Suppressor macrophage treated with lipopolysaccharide for 4 hours (primary cell): ENCODE measurements around the gene TAF11L4.
"Not testable (repeated sequence)": the region's sequence is repeated elsewhere in the genome, so short reads cannot be mapped to it uniquely, and the experiment has no call there.

Experiments used
- DNase-seq: peaks from one replicate; pipeline ENCODE4 v3.0.0-alpha.2; 2020

TAF11L4 gene

GRCh38 chr5:17521501-17521900 is at the start of gene TAF11L4:
Gene TAF11L4 (plus strand): TSS chr5:17521801.
- not testable (repeated sequence) for DNase-seq

DNA sequence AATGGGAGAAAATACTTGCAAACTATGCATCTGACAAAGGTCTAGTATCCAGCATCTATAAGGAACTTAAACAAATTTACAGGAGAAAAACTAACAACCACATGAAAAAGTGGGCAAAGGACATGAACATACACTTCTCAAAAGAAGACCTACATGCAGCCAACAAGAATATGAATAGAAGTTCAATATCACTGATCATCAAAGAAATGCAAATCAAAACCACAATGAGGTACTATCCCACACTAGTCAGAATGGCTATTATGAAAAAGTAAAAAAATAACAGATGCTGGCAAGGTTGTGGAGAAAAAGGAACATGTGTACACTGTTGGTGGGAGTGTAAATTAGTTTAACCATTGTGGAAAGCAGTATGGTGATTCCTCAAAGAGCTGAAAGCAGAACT is 46.5 kb upstream of the TAF11L4 start:
- not testable (repeated sequence) for DNase-seq

- no peak for DNase-seq
Observed at GRCh38 chr5:17477043-17477442, 44.6 kb upstream of the TAF11L4 start.

DNA sequence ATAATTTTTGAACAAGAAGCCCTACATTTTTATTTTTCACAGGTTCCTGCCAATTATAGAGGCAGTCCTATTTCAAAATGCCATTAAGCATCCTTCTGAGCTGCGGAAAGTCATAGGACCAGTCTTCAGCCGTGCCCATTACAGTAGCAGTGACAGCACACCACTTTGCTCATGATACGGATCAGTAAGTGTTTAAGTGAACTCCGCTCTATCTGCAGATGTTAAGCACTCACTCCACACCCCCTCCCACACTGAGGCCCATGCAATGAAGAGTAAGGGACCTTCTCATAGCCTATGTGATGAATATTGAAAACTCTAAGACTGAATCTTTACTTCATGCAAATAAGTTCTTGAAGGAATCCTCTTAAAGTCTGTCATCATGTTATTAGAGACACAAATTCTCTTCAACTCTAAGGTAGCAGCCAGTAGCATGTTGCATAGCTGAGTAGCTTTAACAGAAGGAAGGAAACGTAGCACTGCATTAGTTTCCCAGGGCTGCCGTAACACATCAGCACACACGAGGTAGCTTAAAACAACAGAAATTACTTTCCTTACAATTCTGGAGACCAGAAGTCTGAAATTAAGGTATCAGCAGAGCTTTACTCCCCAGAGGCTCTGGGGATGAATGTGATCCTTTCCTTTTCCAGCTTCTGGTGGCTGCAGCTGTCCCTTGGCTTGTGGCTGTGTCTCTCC is 43.9 kb upstream of the TAF11L4 start:
- no peak for DNase-seq

DNA sequence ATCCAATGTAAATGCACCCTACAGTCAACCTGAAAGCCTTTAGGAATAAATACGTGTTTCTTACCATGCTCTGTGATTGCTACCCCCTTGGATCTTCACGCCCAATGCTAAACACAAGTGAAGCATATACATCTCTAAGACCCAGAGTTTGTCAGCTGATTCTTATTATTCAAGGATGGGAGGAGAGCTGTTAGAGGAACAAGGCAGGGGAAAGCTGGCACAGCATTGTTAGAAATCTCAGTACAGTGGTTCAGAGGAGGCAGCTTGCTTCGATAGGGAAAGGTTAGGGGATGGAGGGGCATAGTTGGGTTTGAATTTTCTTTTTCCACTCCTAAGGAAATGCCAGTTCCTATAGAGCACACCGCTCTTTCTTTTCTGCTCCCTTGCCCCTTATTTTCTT is 40.2 kb upstream of the TAF11L4 start:
- DNase-seq: no peak

DNA sequence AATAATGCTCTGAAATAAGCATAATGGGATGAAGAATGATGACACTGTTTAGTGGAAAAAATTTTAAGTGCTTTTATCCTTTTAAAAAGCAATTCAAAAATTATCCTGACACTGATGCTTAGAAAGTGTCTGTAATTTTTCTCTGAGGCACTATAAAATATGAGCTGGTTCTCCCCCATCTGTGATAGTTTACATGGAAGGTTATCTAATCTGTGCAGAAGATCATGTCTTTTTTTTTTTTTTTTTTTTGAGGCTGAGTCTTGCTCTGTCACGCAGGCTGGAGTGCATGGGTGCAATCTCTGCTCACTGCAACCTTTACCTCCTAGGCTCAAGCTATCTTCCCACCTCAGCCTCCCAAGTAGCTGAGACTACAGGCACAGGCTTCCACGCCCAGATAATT is 38.8 kb upstream of the TAF11L4 start:
- DNase-seq: no peak

DNA sequence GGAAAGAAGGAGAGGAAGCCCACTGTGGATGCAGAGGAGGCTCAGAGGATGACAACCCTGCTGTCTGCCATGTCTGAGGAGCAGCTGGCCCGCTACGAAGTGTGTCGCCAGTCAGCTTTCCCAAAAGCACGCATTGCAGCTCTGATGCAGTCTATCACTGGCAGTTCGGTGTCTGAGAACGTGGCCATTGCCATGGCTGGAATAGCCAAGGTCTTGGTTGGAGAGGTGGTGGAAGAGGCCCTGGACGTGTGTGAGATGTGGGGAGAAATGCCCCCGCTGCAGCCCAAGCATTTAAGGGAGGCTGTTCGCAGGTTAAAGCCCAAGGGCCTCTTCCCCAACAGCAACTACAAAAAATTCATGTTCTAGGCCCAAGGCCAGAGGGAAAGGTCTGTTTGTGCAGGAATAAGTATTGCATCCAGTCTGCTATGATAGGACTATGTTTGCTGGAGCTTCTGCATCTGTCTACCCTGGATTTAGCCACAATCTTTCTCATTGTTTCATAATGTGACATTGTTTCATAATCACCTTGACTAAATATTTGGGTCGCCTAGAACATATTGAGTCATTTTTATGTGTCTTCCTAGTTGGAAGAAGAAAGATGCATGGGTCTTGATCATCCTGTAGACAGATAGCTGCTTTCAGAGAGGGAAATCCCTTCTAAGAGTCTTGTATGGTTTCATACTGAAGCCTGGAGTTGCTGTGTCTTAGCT is 35.0 kb upstream of the TAF11L4 start:
- peak; percentile 3 for DNase-seq

DNA sequence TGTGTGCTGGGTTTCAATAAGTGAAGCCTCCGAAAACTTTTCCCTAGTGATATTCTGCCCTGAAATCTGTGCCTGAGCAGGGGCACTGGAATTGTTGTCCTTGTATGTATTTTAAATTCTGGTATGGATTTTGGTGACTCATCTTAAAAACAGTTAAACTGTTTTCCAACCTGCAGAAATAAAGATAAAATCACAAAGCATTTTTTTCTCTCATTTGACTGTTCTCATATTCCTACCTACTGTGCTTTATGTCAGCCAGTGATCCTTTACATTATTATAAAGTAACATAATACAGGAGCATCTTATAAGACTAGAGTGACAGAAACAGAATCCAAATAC is 34.5 kb upstream of the TAF11L4 start:
- DNase-seq: no peak

- not testable (repeated sequence) for DNase-seq
Observed at GRCh38 chr5:17491257-17491656, 30.3 kb upstream of the TAF11L4 start.

GRCh38 chr5:17492770-17493169 is 28.8 kb upstream of the TAF11L4 start:
- DNase-seq: no peak

- DNase-seq: no peak
Observed at GRCh38 chr5:17497446-17497845, 24.2 kb upstream of the TAF11L4 start.

DNA sequence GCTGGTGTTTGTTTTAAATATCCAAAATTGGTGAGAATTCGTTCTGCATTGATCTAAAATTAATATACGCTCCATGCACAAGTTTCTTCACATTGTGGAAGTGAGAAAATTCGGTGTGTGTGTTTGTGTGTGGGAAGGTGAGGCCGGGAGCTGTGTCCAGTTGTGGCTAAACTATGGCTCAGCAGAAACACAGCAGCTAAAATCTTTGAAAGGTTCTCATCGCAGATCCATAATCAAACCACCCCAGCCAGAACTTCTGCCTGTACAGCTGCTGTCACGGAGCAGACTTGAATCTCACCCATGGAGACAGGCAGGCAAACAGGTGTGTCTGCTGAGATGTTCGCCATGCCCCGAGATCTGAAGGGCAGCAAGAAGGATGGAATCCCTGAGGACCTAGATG is 23.7 kb upstream of the TAF11L4 start, which contains the start of gene TAF11L2:
TSS of gene TAF11L2 (plus strand) at position 301 of the 400 bp plus-strand sequence.
- not testable (repeated sequence) for DNase-seq

- DNase-seq: no peak
Observed at GRCh38 chr5:17511775-17512325, 9.8 kb upstream of the TAF11L4 start.

DNA sequence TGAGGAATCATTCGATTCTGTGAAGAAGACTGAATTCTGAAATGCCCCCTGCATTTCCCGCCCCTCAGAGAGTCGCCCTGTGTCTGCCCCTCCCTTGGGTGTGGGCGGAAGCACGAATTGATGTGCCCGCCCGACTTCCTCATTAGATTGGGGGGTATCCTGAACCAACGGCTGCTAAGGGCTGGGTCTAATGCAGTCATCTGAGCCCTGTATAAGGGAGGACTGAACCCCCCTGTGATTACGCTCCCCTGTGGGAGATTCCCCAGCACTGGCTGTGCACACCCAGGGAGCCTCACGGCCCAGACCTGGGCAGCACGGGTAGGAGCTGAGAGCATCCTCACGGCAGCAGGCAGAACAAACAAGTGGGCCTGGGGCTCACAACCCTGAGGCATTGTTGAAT is 4.1 kb upstream of the TAF11L4 start:
- DNase-seq: not testable (repeated sequence)

DNA sequence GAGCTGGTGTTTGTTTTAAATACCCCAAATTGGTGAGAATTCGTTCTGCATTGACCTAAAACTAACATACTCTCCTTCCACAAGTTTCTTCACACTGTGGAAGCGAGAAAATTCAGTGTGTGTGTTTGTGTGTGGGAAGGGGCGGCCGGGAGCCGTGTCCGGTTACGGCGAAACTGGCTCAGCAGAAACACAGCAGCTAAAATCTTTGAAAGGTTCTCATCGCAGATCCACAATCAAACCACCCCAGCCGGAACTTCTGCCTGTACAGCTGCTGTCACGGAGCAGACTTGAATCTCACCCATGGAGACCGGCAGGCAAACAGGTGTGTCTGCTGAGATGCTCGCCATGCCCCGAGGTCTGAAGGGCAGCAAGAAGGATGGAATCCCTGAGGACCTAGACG is 3.5 kb upstream of the TAF11L4 start, which contains the start of gene TAF11L3:
TSS of gene TAF11L3 (plus strand) at position 301 of the 400 bp plus-strand sequence.
- DNase-seq: not testable (repeated sequence)

- DNase-seq: not testable (repeated sequence)
Observed at GRCh38 chr5:17519508-17519907, 2.1 kb upstream of the TAF11L4 start.

DNA sequence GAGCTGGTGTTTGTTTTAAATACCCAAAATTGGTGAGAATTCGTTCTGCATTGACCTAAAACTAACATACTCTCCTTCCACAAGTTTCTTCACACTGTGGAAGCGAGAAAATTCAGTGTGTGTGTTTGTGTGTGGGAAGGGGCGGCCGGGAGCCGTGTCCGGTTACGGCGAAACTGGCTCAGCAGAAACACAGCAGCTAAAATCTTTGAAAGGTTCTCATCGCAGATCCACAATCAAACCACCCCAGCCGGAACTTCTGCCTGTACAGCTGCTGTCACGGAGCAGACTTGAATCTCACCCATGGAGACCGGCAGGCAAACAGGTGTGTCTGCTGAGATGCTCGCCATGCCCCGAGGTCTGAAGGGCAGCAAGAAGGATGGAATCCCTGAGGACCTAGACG is 3.3 kb downstream of the TAF11L4 start, which contains the start of gene TAF11L5:
TSS of gene TAF11L5 (plus strand) at position 301 of the 400 bp plus-strand sequence.
- DNase-seq: not testable (repeated sequence)

GRCh38 chr5:17526504-17526903 is 4.9 kb downstream of the TAF11L4 start:
- DNase-seq: not testable (repeated sequence)

DNA sequence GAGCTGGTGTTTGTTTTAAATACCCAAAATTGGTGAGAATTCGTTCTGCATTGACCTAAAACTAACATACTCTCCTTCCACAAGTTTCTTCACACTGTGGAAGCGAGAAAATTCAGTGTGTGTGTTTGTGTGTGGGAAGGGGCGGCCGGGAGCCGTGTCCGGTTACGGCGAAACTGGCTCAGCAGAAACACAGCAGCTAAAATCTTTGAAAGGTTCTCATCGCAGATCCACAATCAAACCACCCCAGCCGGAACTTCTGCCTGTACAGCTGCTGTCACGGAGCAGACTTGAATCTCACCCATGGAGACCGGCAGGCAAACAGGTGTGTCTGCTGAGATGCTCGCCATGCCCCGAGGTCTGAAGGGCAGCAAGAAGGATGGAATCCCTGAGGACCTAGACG is 6.8 kb downstream of the TAF11L4 start, which contains the start of gene TAF11L6:
TSS of gene TAF11L6 (plus strand) at position 301 of the 400 bp plus-strand sequence.
- not testable (repeated sequence) for DNase-seq
